NCI-H345 (cell line): Measurements from ENCODE around the gene DMBX1.

Experiments
- DNase-seq: peaks from one replicate; lab custom pipeline; 2025; lab: John Stamatoyannopoulos, UW

The DMBX1 gene

GRCh38 chr1:46489638-46490405 lies at the start of gene DMBX1:
Gene DMBX1 (plus strand): TSS chr1:46489836. CDS start chr1:46507011, 17,175 bp downstream.
- DNase-seq = peak; percentile 69

DNA sequence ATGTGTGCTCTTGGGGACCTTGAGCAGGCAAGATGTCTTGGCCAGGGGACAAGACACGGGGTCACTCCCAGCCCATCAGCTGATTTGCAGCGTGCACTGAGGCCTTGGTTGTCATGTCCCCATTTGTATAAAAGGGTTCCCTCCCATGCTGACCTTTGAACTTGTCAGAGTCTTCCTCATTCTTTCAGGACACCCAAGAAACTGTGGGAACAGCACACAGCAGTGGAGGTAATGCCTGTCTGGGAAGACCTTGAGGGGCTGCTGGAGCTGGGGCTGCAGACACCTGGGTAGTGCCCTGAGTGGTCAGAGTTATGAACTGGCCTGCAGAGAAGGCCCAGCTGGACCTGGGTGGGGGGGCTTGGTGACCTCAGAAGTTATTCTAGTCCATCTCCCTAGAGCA lies 49.2 kb upstream of the DMBX1 start:
- DNase-seq = no peak

- peak; percentile 31 for DNase-seq
These were observed 47.1 kb upstream of the DMBX1 start for GRCh38 chr1:46442317-46443161.

GRCh38 chr1:46444466-46444865 lies 45.2 kb upstream of the DMBX1 start:
- no peak for DNase-seq

- no peak for DNase-seq
These were observed 43.8 kb upstream of the DMBX1 start for GRCh38 chr1:46445773-46446256.

DNA sequence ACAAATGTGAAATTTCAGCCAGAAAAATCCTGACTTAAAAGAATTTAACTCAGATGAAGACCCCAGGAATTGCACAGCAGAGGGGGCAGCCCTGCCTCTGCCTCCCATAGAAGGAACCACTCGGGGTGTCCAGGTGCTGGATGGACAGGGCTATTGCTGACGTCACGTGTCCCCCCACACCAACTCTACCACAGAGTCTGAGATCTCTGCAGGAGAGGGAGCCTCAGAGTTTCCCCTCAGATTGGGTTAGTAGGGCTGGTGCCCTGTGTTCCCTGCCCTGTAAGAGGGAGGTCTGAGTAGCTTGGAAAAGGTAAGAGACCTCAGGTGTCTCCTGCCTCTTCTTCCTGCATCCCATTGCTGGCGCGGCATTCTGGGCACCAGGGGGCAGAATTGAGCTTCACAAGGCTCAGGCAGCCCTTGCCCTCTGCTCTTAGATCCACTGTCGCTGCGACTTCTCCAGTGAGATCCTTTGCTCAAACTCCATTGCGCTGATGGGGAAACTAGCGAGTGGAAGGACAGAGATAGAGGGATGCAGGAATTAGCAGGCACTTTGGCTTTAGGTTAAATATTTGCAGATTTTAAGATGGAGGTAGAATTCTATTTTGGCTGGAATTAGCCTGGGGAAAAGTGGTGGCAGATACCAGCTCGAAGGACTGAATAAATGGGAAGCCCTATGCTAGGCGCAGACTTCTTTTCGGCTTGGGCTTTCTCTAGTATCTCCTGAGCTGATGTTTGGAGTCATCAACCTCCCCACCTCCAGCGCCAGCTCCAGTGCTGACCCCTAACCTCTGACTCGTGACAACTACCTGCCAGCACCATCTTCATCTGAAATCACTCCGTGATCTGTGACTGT lies 42.8 kb upstream of the DMBX1 start:
- DNase-seq = peak; percentile 75

DNA sequence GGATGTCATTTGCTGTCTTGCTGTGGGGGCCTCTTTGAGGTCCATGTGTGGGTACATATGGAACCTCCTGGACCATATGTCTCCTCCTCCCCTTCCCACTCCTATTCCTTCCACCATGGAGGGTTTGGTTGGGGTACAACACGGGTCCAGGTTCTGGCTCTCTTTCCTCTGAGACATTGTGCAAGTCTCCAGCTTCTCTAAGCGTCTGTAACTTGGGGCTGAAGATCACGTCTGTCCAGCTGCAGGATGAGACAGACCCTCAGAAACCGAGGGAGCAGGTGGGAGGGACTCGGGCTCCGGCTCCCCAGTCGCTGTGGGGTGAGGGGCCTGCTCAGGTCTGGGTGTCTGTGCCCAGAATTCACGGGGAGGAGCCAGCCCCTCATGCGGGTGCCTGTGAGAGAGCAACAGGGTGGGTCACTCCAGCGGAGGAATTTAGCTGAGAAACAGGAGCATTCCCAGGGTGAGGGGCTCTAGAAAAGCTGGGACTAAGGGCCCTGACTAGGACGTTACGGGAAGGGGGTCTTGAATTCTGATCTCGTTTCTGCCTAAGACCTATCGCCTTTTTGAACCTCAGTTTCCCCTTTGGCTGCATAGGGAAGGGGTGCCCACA lies 42.0 kb upstream of the DMBX1 start:
- DNase-seq = no peak

DNA sequence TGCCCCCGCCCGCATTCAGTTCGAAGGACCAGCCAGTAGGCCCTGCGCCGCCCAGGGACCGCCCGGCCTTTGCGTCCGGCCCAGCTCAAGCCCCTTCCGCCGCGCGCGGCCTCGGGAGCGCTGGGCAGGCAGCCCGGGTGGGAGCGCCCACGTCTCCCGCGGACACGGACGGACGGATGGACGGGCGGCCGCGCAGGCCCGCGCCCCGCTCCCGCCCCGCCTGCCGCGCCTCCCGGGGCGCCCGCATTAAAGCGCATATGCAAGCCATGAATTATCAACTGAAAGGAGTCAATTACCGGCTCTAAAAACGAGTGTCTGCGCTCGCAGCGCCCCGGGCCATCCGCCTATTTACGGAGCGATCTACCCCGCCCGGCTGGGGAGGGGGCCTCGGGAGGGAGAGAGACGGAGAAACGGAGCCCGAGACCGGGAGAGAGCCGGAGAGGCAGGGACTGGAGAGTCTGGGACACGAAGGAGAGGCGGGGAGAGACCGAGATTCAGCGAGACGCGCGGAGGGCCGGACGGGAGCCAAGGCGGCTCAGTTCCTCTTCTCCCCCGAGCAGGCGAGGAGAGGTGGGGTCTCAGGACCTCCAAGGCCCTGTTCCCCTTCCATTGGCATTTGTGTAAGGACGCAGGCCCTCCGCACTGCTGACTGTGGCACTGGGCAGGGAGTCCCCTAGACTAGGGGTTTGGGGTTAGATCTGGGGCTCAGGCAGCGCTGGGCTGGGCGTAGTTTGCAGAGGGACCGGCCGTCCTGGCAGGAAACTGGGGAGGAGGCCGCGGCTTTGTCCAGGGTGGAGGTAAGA lies 41.3 kb upstream of the DMBX1 start:
- DNase-seq = no peak

GRCh38 chr1:46449223-46450159 lies 40.1 kb upstream of the DMBX1 start:
- no peak for DNase-seq

GRCh38 chr1:46450160-46450517 lies 39.5 kb upstream of the DMBX1 start:
- no peak for DNase-seq

GRCh38 chr1:46451948-46452930 lies 37.4 kb upstream of the DMBX1 start:
- DNase-seq = no peak

DNA sequence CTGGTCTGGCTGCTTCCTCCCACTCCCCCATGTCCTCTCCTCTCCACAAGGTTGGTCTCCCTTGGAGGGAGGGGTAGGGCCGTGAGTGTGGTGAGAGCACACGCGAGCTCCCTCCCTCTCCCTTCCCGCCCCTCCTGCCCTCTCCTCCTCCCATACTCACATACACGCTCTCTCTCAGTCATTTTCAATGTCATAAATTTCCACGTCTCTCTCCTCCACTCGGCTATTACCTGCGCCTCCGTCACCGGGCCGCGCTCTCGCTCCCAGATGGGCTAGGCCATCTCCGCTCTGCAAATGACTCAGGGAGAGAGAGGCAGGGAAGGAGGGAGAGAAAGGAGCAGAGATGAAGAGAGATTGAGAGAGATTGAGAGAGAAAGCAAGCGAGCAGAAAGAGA lies 36.7 kb upstream of the DMBX1 start:
- no peak for DNase-seq

GRCh38 chr1:46453449-46453848 lies 36.2 kb upstream of the DMBX1 start:
- DNase-seq = no peak

DNA sequence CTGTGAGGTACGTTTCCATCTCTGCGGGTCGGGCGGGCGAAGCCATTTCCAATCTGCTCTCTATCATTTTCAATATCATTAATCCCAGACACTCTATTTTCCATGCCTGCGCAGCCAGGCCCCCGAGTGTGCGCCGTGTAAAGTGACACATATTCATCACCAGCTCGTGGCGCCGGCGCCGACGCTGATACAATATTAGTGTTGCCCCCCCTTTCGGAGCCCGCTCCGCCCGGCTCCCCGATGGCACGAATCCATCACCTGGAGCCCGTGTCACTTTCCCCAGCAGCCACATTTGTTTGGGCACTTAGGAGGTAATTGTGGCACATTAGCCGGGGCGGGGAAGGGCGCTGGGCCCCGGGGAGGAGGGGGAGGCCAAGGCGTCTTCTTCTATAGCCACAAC lies 33.7 kb upstream of the DMBX1 start:
- no peak for DNase-seq

- DNase-seq = no peak
These were observed 33.1 kb upstream of the DMBX1 start for GRCh38 chr1:46456411-46456963.

DNA sequence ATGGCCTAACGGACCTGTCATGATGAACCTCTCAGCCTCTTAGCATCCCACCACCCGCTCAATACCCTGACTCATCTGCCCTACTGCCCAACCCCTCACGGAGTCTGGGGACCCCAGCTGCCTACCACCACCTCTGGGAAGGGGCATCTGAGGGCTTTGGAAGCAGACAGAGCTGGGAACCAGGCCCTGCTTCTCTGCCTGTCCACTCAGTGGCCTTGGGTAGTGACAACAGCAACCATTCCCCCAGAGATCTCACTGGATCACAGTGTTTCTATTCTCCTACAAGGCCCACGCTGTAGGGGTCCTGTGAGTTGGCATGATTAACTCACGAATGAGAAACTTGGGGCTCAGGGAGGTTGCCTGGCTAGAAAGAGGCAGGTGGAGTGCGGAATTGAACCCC lies 32.5 kb upstream of the DMBX1 start:
- DNase-seq = no peak

- DNase-seq = no peak
These were observed 31.4 kb upstream of the DMBX1 start for GRCh38 chr1:46458190-46458589.

DNA sequence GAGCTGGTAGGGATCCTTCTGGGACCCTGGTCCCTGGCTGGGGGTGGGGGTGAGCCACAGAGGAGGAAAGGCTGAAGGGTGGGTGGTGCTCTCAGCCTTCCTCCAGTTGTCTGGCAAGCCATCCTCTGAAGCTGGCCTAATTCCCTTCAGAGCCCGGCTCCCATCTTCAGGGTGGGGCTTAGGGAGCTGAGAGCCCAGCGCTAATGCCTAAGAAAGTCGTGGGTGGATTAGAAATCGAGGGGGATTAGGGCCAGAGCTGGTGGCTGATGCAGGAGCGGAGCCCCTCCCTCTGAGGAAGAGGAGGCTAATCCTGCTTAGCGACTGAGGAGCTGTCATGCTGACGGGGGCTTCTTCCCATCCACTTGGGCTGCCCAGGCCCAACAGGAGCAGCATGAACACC lies 30.8 kb upstream of the DMBX1 start:
- DNase-seq = no peak
